ACC112 (cell line): ENCODE data around the gene PCSK5.
"Not testable (repeated sequence)": the region's sequence is repeated elsewhere in the genome, so short reads cannot be mapped to it uniquely, and the experiment has no call there.

Source experiments
- H2AFZ ChIP-seq: fragments of 200-600 bp; sonication (generic); one replicate; pipeline ENCODE4 v1.6.0; 2017; ENCODE audit warnings: antibody characterized with exemption, low read length; ENCODE audit not compliant: unreplicated experiment
- H3K27ac ChIP-seq: fragments of 200-600 bp; sonication (generic); 2 replicates; pipeline ENCODE4 v1.5.1; 2014; ENCODE audit warnings: low read depth, mild to moderate bottlenecking, antibody characterized with exemption, low read length, moderate library complexity
- H3K27me3 ChIP-seq: fragments of 200-600 bp; sonication (generic); 2 replicates; pipeline ENCODE4 v1.6.1; 2014; ENCODE audit warnings: mild to moderate bottlenecking, antibody characterized with exemption, low read length, moderate library complexity, mixed read lengths; ENCODE audit not compliant: insufficient read depth
- H3K36me3 ChIP-seq: fragments of 200-600 bp; sonication (generic); 2 replicates; pipeline ENCODE4 v1.6.1; 2016; ENCODE audit warnings: mild to moderate bottlenecking, antibody characterized with exemption, low read length, moderate library complexity, mixed read lengths; ENCODE audit not compliant: insufficient read depth
- H3K4me1 ChIP-seq: fragments of 200-600 bp; sonication (generic); one replicate; pipeline ENCODE4 v1.6.1; 2016; ENCODE audit warnings: low read length, mixed read lengths; ENCODE audit not compliant: insufficient read depth, unreplicated experiment, control insufficient read depth
- H3K4me3 ChIP-seq: fragments of 200-600 bp; sonication (generic); 2 replicates; pipeline ENCODE4 v1.5.1; 2014; ENCODE audit warnings: mild to moderate bottlenecking, low read depth, low read length
- H3K79me2 ChIP-seq: fragments of 200-600 bp; sonication (generic); one replicate; pipeline ENCODE4 v1.6.0; 2016; ENCODE audit warnings: low read length; ENCODE audit not compliant: control insufficient read depth, unreplicated experiment, insufficient read depth

The PCSK5 gene

GRCh38 chr9:75960551-75960950 lies 70.1 kb downstream of the PCSK5 start:
- no peaks in the 10 kb centered on the region for H3K27me3 ChIP-seq
- no peaks in the 10 kb centered on the region for H3K79me2 ChIP-seq
- no peak overlapping the region for H2AFZ ChIP-seq
- no peak overlapping the region for H3K4me3 ChIP-seq
- no peaks in the 10 kb centered on the region for H3K36me3 ChIP-seq
- H3K4me1 ChIP-seq = peaks cover 5% of the 10 kb centered on the region
- H3K27ac ChIP-seq = no peak overlapping the region

GRCh38 chr9:75962013-75962661 lies 71.7 kb downstream of the PCSK5 start:
- Histone ChIP-seq H2AFZ (no peak overlapping the region), H3K79me2 (no peaks in the 10 kb centered on the region), H3K27ac (no peak overlapping the region), H3K36me3 (no peaks in the 10 kb centered on the region), H3K4me3 (no peak overlapping the region), H3K4me1 (peaks cover 5% of the 10 kb centered on the region), H3K27me3 (no peaks in the 10 kb centered on the region)

- H3K27me3 ChIP-seq = no peaks in the 10 kb centered on the region
- H3K4me3 ChIP-seq = no peak overlapping the region
- no peak overlapping the region for H2AFZ ChIP-seq
- H3K36me3 ChIP-seq = no peaks in the 10 kb centered on the region
- H3K4me1 ChIP-seq = peaks cover 5% of the 10 kb centered on the region
- H3K27ac ChIP-seq = no peak overlapping the region
- H3K79me2 ChIP-seq = no peaks in the 10 kb centered on the region
These were observed 72.2 kb downstream of the PCSK5 start for GRCh38 chr9:75962662-75963036.

GRCh38 chr9:75963321-75963720 lies 72.8 kb downstream of the PCSK5 start:
- not testable (repeated sequence) for H3K27ac ChIP-seq, H2AFZ ChIP-seq, H3K79me2 ChIP-seq

GRCh38 chr9:75964427-75964826 lies 74.0 kb downstream of the PCSK5 start:
- no peaks in the 10 kb centered on the region for H3K36me3 ChIP-seq
- no peak overlapping the region for H2AFZ ChIP-seq
- no peaks in the 10 kb centered on the region for H3K27me3 ChIP-seq
- no peaks in the 10 kb centered on the region for H3K79me2 ChIP-seq
- H3K27ac ChIP-seq = no peak overlapping the region
- peaks cover 5% of the 10 kb centered on the region for H3K4me1 ChIP-seq
- no peak overlapping the region for H3K4me3 ChIP-seq

More at GRCh38 chr9:75963321-75963720, 72.8 kb downstream of the PCSK5 start:
- H3K4me3 ChIP-seq, H3K27me3 ChIP-seq, H3K36me3 ChIP-seq, H3K4me1 ChIP-seq: not testable (repeated sequence)

DNA sequence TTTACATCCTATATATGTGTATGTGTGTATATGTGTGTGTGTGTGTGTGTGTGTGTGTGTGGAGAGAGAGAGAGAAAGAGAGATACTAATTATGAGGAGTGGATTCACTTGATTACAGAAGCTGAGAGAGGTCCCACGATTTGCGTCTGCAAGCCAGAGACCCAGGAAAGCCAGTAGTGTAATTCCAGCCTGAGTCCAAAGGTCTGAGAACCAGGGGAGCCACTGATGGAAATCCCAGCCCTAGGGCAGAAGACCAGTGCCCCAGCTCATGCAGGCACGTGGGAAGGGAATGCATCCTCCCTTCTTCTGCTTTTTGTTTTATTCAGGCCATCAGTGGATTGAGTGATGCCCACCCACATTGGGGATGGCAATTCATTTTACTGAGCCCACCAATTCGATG lies 74.8 kb downstream of the PCSK5 start:
- Histone ChIP-seq H3K79me2 (no peaks in the 10 kb centered on the region), H3K4me3 (no peak overlapping the region), H3K27me3 (no peaks in the 10 kb centered on the region), H2AFZ (no peak overlapping the region), H3K27ac (no peak overlapping the region), H3K4me1 (peaks cover 5% of the 10 kb centered on the region), H3K36me3 (no peaks in the 10 kb centered on the region)

- H3K27me3 ChIP-seq = no peaks in the 10 kb centered on the region
- H3K27ac ChIP-seq = no peak overlapping the region
- H3K4me3 ChIP-seq = no peak overlapping the region
- no peak overlapping the region for H2AFZ ChIP-seq
- H3K79me2 ChIP-seq = no peaks in the 10 kb centered on the region
- no peaks in the 10 kb centered on the region for H3K36me3 ChIP-seq
- peaks cover 5% of the 10 kb centered on the region for H3K4me1 ChIP-seq
These were observed 77.1 kb downstream of the PCSK5 start for GRCh38 chr9:75967556-75967955.

- no peaks in the 10 kb centered on the region for H3K36me3 ChIP-seq
These were observed 83.7 kb downstream of the PCSK5 start for GRCh38 chr9:75974016-75974766.

DNA sequence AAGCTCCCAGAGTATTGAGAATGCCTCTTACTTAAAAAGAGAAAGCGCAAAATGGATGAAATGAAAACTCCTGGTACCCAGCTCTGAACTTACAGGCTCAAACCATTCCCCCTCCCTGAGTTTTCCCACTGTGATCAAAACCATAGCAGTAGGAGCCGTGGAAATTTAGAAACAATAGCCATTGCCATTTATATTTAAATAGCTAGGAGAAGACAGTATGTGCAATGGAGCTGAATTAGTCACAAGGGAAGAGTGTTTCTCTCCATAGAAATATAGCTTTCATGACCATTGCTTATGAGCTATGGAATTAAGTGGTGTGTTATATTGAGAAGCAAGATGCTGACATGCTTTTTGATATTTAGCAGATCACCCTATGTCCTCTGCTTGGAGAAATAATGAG lies 84.6 kb downstream of the PCSK5 start:
- no peak overlapping the region for H2AFZ ChIP-seq
- H3K27me3 ChIP-seq = no peaks in the 10 kb centered on the region
- H3K36me3 ChIP-seq = no peaks in the 10 kb centered on the region
- H3K4me3 ChIP-seq = no peak overlapping the region
- H3K4me1 ChIP-seq = no peaks in the 10 kb centered on the region
- no peaks in the 10 kb centered on the region for H3K79me2 ChIP-seq
- H3K27ac ChIP-seq = no peak overlapping the region

More at GRCh38 chr9:75974016-75974766, 83.7 kb downstream of the PCSK5 start:
- no peak overlapping the region for H2AFZ ChIP-seq
- no peak overlapping the region for H3K4me3 ChIP-seq
- no peak overlapping the region for H3K27ac ChIP-seq
- no peaks in the 10 kb centered on the region for H3K4me1 ChIP-seq
- H3K27me3 ChIP-seq = no peaks in the 10 kb centered on the region
- H3K79me2 ChIP-seq = no peaks in the 10 kb centered on the region

- H3K27me3 ChIP-seq = no peaks in the 10 kb centered on the region
- no peak overlapping the region for H3K27ac ChIP-seq
- H3K79me2 ChIP-seq = no peaks in the 10 kb centered on the region
- H3K4me1 ChIP-seq = no peaks in the 10 kb centered on the region
- no peak overlapping the region for H3K4me3 ChIP-seq
- H3K36me3 ChIP-seq = no peaks in the 10 kb centered on the region
- no peak overlapping the region for H2AFZ ChIP-seq
These were observed 86.1 kb downstream of the PCSK5 start for GRCh38 chr9:75976549-75976948.

GRCh38 chr9:75979362-75979761 lies 88.9 kb downstream of the PCSK5 start:
- Histone ChIP-seq H3K79me2 (no peaks in the 10 kb centered on the region), H3K27ac (no peak overlapping the region)

More at GRCh38 chr9:75979362-75979761, 88.9 kb downstream of the PCSK5 start:
- Histone ChIP-seq H2AFZ (no peak overlapping the region), H3K4me1 (no peaks in the 10 kb centered on the region), H3K27me3 (no peaks in the 10 kb centered on the region), H3K4me3 (no peak overlapping the region), H3K36me3 (no peaks in the 10 kb centered on the region)
